Effector CD4-positive, alpha-beta T cell (primary cell): Measurements from ENCODE around the gene C12orf57.
A peak's percentile ranks its signal among the peaks of the same experiment; 100 is the strongest.

Experiments
- DNase-seq: peaks from one replicate; pipeline ENCODE4 v3.0.0-alpha.2; 2020

C12orf57 gene

DNA sequence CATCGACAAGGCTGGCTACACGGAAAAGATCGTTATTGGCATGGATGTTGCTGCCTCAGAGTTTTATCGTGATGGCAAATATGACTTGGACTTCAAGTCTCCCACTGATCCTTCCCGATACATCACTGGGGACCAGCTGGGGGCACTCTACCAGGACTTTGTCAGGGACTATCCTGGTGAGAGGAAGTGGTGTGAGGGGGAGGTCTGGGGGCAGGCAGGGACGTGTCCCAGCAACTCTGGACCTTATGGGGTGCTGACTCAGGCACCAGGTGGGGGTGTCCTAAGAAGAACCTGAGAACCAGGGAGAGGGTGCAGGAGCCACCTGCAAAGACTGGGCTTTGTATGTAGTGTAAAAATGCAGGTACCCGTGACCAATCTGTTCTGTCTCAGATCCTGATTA lies 24.2 kb upstream of the C12orf57 start:
- DNase-seq = no peak

DNA sequence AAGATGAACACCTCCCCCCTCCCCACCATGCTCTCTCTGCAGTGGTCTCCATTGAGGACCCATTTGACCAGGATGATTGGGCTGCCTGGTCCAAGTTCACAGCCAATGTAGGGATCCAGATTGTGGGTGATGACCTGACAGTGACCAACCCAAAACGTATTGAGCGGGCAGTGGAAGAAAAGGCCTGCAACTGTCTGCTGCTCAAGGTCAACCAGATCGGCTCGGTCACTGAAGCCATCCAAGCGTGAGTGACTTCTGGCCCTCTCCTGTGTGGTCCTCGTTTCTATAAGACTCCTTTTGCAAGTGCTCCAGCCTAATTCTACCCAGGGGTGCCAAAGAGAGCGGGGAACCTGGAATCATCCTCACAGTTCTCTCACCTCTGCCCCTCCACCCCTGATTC lies 22.3 kb upstream of the C12orf57 start:
- no peak for DNase-seq

DNA sequence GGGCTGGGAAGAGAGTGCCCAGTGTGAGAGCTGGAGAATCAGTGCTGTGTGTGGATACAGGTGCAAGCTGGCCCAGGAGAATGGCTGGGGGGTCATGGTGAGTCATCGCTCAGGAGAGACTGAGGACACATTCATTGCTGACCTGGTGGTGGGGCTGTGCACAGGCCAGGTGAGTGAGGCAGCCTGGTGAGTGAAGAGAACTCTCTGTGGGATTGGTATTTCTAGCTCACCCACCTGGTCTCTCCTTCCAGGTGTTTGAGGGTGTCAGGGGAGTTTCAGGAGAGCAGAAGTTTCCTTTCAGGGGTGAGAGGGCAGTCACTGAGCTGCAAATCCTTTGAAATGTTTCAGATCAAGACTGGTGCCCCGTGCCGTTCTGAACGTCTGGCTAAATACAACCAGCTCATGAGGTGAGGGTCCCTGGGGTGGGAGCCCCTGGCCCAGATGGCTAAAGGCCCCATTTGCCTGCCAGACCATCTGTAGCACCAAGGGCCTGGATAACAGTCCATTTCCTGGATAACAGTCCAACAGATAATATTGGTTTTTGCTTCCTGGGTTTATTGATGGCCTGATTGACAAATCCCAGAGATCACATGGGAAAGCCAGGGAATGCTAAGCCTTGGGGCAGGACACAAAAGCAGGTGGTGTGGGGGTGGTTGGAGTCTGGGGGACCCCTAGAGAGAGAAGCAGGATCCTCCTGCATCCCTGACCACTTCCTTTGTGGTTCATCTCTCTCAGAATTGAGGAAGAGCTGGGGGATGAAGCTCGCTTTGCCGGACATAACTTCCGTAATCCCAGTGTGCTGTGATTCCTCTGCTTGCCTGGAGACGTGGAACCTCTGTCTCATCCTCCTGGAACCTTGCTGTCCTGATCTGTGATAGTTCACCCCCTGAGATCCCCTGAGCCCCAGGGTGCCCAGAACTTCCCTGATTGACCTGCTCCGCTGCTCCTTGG lies 21.6 kb upstream of the C12orf57 start:
- DNase-seq = no peak

DNA sequence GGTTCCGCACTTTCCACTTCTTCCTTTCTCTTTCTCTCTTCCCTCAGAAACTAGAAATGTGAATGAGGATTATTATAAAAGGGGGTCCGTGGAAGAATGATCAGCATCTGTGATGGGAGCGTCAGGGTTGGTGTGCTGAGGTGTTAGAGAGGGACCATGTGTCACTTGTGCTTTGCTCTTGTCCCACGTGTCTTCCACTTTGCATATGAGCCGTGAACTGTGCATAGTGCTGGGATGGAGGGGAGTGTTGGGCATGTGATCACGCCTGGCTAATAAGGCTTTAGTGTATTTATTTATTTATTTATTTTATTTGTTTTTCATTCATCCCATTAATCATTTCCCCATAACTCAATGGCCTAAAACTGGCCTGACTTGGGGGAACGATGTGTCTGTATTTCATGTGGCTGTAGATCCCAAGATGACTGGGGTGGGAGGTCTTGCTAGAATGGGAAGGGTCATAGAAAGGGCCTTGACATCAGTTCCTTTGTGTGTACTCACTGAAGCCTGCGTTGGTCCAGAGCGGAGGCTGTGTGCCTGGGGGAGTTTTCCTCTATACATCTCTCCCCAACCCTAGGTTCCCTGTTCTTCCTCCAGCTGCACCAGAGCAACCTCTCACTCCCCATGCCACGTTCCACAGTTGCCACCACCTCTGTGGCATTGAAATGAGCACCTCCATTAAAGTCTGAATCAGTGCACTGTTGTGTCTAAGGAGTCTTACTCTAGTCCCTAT lies 20.7 kb upstream of the C12orf57 start:
- DNase-seq = no peak

DNA sequence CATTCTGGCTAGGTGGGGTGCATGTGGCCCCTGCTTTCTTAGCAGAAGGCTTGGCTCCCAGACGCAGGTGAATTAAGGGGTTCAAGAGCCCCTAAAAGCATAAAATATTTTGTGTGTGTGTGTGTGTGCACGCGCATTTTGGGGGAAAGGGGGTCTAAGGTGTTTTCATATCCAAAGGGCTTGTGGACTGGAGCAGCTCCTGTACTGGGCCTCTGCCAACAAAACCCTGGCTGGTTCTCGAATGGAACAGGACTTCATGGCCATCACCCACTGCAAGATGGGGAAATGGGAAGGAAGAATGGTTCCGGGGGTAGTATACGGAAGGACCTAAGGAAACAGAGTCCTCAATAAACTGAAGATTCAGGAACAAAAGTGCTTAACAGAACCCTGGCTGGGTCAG lies 20.0 kb upstream of the C12orf57 start:
- DNase-seq = no peak

DNA sequence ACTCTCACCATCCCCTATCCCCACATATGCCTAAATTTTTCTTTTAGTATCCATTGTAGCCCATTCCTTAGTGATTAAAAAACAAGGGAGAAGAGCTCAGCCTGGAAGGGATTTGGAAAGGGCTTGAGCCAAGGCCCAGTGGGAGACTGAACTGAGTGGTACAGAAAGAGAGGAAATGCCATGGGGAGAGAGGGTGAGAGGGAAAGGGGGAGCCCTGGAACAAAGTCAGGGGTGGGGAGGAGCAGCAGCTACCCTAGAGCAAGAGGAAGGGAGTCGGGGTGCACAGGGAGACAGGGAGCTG lies 18.6 kb upstream of the C12orf57 start:
- no peak for DNase-seq

DNA sequence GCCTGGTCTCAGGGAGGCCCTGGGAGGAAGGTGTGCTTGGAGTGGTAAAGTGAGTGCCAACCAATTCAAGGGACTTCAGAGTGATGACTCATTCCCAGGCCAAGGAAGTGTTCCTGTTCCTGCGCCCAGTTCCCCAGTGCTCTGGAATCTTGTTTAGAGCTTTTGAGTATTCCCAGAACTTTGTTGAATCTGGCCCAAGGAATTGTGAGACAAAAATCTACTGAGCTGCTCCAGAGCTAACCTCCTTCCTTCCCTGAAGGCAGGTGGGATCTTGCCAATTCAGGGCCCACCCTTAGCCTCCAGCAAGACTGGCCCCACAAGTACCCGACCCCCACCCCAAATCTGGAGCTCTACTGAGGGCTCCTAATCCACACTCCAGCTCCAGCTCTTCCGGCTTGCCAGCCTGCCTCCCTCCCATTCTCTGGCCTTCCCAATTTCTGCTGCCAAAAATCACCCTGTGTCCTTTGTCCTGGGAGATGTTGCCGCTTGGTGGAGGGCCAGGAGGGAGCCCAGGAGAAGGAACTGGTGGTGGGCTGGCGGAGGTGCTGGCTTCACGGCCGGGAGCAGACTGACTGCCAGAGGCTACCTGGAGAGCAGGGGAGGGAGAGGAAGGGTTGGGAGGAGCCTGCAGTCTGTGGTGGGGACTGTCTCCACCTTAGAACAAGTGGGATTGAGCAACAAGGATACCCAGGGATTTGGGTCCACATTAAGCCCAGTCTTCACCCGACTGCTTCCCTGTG lies 18.1 kb upstream of the C12orf57 start:
- DNase-seq = no peak

DNA sequence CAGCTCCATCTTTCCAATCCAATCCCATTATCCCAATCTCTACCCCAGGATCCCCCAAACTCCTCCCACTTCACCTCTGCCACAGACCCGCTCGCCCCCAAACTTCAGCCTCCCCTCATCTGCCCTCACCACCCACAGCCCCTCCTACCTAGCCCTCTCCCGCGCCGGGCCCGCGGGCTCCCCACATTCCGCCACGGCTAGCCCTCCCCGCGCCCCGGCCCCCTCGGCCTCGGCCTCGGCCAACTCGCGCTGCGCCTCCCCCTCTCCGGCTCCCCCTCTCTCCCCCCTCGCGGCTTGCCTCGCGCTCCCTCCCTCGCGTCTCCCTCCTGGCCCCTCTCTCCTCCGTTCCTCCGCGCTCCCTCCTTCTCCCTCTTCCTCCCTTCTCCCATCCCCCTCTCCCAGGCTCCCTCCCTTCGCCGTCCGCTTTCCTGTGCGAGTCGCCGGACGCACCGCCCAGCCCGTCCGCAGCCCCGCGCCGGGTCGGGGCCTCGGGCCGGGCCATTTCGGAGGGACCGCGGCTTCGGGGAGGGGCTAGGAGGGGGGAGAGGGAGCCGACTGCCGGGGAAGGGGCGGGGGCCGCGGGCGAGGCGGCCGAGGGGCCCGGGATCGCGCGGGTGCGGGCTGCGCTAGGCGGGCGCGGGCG lies 16.3 kb upstream of the C12orf57 start, which contains the start of gene ATN1:
ATN1 (plus strand) TSS at position 581 of the 643 bp plus-strand sequence. CDS start 6,043 bp downstream, outside the sequence.
- DNase-seq = no peak

DNA sequence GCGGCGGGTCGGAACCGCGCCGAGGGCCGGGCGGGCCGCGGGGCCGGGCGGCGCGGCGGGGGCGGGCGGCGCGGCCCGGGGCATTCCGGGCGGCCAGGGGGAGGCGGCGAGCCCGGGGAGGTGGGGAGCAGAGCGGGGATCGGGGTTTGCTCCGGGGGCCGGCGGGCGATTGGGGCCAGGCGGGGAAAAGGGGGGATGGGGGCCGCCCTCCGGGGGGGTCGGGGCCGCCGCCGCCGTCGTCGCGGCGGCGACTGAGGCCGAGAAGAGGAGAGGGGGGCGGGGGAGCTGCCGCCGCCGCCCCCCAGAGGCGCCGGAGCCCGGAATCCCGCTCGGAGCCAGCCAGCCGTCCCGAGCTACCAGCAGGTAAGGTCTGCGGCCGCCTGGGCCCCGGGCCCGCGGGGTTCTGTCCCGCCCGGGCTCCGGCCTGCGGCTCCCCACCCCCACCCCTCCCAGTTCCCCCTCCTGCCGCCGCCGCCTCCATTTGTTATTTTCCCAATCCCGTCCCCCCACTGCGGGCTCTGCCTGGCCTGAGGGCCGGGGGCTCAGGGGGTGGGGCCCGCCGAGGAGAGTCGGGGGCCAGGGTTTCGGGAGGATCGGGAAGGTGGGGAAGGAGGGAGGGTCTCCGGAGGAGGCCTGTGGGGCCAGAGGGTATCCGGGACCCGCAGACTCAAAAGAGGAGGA lies 15.7 kb upstream of the C12orf57 start:
- no peak for DNase-seq

DNA sequence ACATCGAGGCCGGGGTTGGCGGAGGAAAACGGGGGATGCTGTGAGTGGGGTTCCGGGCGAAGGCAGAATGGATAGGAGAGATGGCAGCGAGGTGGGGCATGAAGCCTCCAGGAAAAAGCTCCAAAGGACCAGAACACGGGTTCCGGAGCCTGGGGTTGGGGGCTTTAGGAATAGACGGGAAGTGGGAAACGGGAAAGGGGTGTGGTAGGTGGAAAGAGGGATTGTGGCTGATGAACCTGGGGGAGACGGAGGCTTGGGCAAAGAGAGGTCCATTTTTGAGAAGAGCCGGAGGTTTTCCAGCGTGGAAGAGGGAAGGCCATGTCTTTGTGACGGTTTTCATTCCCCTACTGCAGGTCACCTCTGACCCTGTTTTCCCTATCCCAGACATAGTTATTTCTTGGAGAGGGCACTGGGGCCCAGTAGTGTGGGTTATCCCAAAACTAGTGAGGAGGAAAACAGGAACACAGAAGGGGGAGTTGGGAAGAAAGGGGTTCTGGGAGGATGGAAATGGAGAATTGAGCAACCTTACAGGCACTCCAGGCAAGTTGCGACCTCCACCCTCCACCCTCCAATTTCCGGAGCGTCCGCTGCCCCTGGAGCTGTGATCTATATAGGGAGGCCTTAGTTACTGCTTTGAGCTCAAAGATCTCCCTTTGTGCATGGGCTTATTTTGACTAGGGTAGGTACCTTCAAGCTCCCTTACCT lies 15.0 kb upstream of the C12orf57 start:
- DNase-seq = no peak

DNA sequence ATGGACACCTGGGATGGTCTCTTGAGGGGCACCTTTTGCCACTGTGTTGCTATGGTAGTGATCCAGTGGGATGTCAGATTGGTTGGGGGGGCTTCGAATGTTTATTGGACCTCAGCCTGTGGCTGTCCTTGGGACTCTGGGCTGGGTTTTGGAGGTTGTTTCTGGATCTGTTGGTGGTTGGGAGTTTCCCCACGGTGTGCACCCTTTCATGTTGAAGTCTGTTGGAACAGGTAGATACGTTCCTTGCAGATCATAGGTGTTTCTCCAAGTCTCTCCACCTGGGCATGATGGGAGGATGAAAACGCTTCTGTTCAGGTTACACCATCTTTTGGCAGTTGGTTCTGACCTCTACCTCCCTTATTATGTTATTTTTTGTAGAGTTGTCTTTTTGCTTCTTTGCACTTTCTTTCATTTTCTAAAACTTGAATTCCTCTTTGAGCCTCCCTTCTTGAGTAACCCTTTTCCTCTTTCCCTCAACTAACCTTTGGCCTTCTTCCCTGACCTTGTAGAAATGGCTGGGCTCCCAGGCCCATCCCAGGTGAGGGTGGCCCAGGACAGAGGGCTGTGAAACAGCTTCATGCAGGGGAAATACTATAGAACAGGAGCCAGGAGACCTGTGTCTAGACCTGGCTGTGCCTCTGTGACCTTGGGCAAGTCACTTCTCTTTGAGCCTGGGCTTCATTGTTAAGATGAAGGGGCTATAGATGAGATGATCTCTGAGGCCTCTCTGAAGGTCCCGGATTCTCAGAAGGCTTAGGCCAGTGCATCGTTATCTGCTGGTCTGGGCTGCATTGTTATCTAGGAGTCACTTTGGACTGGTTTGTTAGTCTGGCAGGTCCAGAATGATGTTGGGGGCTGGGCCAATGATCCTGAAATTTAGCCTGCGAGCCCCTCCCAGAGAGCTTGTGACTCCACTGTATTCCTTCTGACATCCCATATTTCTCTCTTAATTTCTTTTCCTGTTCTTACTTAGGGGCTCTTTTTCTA lies 14.1 kb upstream of the C12orf57 start:
- no peak for DNase-seq

DNA sequence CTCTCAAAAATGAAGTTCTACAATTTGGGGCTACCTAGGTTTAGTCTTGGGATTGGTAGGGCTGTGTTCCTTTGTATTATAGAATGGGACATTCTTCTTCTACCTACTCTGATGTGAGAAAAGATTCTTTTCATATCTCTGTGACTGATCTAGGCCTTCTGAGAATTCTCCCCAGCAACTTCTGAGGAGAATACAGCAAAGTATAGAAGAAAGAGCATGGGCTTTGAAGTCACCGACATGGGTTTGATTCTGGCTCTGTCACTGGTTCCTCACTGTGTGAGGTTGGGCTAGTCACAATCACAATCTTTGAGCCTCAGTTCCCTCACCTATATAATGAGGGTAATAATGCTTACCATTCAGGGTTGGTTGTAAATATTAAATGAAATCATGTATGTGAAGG lies 11.1 kb upstream of the C12orf57 start:
- no peak for DNase-seq

DNA sequence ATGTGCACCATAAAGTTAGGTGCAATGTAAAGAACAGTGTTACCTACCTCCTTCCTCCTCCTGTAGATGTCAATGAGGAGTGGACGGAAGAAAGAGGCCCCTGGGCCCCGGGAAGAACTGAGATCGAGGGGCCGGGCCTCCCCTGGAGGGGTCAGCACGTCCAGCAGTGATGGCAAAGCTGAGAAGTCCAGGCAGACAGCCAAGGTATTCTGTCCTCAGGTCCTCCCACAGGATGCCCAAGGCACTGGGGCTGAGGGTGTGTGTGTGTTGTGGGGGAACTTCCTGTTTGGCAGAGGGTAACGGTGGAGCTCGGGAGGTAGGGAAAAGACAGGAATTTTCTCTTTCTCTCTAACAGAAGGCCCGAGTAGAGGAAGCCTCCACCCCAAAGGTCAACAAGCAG lies 9.7 kb upstream of the C12orf57 start:
- no peak for DNase-seq

DNA sequence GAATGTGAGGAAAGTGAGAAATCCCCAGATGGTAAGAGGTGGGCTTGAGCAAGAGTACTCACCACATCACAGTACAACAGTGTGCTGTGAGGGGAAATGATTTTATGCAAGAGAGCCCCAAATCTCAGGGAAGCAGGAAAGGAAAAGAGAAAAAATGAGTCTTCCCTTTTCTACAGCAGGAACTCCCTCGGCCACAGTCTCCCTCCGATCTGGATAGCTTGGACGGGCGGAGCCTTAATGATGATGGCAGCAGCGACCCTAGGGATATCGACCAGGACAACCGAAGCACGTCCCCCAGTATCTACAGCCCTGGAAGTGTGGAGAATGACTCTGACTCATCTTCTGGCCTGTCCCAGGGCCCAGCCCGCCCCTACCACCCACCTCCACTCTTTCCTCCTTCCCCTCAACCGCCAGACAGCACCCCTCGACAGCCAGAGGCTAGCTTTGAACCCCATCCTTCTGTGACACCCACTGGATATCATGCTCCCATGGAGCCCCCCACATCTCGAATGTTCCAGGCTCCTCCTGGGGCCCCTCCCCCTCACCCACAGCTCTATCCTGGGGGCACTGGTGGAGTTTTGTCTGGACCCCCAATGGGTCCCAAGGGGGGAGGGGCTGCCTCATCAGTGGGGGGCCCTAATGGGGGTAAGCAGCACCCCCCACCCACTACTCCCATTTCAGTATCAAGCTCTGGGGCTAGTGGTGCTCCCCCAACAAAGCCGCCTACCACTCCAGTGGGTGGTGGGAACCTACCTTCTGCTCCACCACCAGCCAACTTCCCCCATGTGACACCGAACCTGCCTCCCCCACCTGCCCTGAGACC lies 8.2 kb upstream of the C12orf57 start:
- no peak for DNase-seq

DNA sequence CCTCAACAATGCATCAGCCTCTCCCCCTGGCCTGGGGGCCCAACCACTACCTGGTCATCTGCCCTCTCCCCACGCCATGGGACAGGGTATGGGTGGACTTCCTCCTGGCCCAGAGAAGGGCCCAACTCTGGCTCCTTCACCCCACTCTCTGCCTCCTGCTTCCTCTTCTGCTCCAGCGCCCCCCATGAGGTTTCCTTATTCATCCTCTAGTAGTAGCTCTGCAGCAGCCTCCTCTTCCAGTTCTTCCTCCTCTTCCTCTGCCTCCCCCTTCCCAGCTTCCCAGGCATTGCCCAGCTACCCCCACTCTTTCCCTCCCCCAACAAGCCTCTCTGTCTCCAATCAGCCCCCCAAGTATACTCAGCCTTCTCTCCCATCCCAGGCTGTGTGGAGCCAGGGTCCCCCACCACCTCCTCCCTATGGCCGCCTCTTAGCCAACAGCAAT lies 7.6 kb upstream of the C12orf57 start:
- no peak for DNase-seq

DNA sequence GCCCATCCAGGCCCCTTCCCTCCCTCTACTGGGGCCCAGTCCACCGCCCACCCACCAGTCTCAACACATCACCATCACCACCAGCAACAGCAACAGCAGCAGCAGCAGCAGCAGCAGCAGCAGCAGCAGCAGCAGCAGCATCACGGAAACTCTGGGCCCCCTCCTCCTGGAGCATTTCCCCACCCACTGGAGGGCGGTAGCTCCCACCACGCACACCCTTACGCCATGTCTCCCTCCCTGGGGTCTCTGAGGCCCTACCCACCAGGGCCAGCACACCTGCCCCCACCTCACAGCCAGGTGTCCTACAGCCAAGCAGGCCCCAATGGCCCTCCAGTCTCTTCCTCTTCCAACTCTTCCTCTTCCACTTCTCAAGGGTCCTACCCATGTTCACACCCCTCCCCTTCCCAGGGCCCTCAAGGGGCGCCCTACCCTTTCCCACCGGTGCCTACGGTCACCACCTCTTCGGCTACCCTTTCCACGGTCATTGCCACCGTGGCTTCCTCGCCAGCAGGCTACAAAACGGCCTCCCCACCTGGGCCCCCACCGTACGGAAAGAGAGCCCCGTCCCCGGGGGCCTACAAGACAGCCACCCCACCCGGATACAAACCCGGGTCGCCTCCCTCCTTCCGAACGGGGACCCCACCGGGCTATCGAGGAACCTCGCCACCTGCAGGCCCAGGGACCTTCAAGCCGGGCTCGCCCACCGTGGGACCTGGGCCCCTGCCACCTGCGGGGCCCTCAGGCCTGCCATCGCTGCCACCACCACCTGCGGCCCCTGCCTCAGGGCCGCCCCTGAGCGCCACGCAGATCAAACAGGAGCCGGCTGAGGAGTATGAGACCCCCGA lies 7.0 kb upstream of the C12orf57 start:
- no peak for DNase-seq

DNA sequence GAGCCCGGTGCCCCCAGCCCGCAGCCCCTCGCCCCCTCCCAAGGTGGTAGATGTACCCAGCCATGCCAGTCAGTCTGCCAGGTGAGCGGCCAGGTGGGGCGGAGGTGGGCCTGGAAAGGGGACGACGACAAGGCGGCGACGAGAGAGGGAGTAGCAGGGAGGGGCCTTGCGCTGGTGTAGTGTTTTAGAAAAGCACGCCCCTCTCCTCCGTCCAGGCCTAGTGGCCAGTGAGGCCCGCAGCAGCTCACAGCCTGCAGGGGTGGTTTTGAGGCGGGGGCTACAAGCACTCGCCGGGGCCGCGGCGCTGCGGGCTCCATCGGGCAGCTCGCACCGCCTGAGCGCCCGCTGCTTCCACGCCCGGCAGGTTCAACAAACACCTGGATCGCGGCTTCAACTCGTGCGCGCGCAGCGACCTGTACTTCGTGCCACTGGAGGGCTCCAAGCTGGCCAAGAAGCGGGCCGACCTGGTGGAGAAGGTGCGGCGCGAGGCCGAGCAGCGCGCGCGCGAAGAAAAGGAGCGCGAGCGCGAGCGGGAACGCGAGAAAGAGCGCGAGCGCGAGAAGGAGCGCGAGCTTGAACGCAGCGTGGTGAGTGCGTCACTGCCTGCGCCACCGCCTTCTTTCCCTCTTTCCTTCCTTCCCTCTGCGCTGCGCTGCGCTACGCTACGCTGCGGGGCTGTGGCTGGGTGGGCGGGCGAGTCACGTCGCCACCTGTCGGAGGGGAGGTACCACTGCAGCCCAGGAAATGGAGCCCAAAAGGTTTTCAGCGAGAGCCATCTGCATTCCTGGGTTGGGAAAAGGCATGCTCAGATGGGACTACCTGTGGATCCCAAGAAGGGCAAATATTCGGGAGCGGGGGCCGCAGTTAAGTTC lies 6.1 kb upstream of the C12orf57 start:
- DNase-seq = peak; percentile 89
